ENCODE data around the gene RIOX2. TPM values are rescaled to one million over a fixed set of nuclear protein-coding genes. Genes with fewer than 3 reads are reported as not detected.

RIOX2 gene
- polyA plus RNA-seq, 3 donors = 15.3 to 18.7 (median 18.3) TPM

DNA sequence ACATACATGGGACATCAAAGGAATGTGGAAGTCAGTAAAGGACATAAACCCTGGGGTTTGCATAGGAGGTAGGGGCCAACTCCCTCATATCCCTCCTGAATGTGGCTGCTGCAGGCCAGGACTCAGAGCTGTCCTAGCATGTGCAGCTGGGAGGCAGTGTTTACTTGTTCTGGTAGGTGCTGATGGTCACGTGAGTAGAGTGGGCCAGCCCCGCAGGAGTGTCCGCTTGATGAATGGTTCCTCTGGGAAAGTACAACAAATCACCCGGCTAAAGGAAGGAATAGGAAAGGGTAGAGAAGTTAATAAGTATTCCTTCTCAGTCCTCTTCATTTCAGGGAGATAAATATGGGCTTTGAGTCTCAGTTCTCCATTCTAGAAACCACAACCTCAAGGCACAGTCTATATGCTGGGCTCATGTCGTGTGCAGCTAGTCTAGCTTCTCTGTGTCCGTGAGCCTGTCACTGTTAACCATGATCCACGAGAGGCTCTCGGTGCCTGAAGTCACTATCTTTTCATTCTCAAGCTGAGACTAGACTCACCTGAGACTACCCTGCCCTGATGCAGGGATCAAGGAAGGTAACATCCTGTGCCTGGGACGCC is 17.9 kb downstream of the RIOX2 start:
- no peak overlapping the region for H3K4me3 Mint-ChIP-seq
- no peak overlapping the region for H3K9ac ChIP-seq (ENCODE audit: insufficient read depth, low read length, poor library complexity, severe bottlenecking)
- peak overlapping the region; percentile 80 to 93 (median 89) for H3K27ac Mint-ChIP-seq
- H3K4me1 Mint-ChIP-seq = peaks cover 54% of the 10 kb centered on the region
- no peaks in the 10 kb centered on the region for H3K9me3 ChIP-seq (replicated peaks in 1 of 2; ENCODE audit: control insufficient read depth in 1 of 2, insufficient read depth in 1 of 2, low read length in 2 of 2)
- peaks cover 53 to 57% of the 10 kb centered on the region in 2 donors for H3K4me1 ChIP-seq (ENCODE audit: control insufficient read depth in 1 of 2, insufficient read depth in 2 of 2, low read length in 2 of 2)
- WGBS (ENCODE audit: insufficient coverage) = 15% methylated on average over 4 of the region's 9 CpGs
- no peak overlapping the region for H3K4me2 ChIP-seq (replicated peaks; ENCODE audit: extremely low read depth, low read length, poor library complexity, severe bottlenecking)
- peak; percentile 14 to 30 (median 19) for DNase-seq
- no peak for TF ChIP-seq CTCF (IDR thresholded peaks at IDR 0.05)
- H3K27ac ChIP-seq (ENCODE audit: low read depth in 1 of 2, low read length in 2 of 2) = peak overlapping the region; percentile 40 to 52
- H3K36me3 Mint-ChIP-seq = peaks cover 53 to 60% of the 10 kb centered on the region in 2 donors
- H3K27me3 Mint-ChIP-seq (ENCODE audit: low read depth in 3 of 3) = no peaks in the 10 kb centered on the region
- no peaks in the 10 kb centered on the region for H4K20me1 ChIP-seq (ENCODE audit: insufficient read depth, low read length)
- no peak overlapping the region for H3K4me3 ChIP-seq (replicated peaks in 1 of 3; ENCODE audit: low read depth in 2 of 3, low read length in 3 of 3)
- H2AFZ ChIP-seq (ENCODE audit: insufficient read depth, low read depth, low read length, poor library complexity, severe bottlenecking) = no peak overlapping the region
- H3K79me2 ChIP-seq (ENCODE audit: insufficient read depth, low read length) = no peaks in the 10 kb centered on the region
- intact Hi-C loops (cut with micrococcal nuclease) = no loop called here
- no peaks in the 10 kb centered on the region for H3K27me3 ChIP-seq (ENCODE audit: control insufficient read depth in 2 of 2, insufficient read depth in 2 of 2, low read length in 2 of 2)
- no peaks in the 10 kb centered on the region for H3K9me3 Mint-ChIP-seq
- peaks cover 25 to 47% of the 10 kb centered on the region in 2 donors for H3K36me3 ChIP-seq (replicated peaks in 1 of 2; ENCODE audit: control insufficient read depth in 1 of 2, insufficient read depth in 2 of 2, low read length in 2 of 2)

GRCh38 chr3:97952872-97953271 is 19.4 kb downstream of the RIOX2 start:
- intact Hi-C loops (cut with micrococcal nuclease) = no loop called here
- H3K4me3 Mint-ChIP-seq = no peak overlapping the region
- no peaks in the 10 kb centered on the region for H3K27me3 ChIP-seq (ENCODE audit: control insufficient read depth in 2 of 2, insufficient read depth in 2 of 2, low read length in 2 of 2)
- peak overlapping the region; percentile 37 to 94 for H3K27ac ChIP-seq (ENCODE audit: low read depth in 1 of 2, low read length in 2 of 2)
- peaks cover 43 to 46% of the 10 kb centered on the region in 2 donors for H3K4me1 ChIP-seq (ENCODE audit: control insufficient read depth in 1 of 2, insufficient read depth in 2 of 2, low read length in 2 of 2)
- H3K9ac ChIP-seq (ENCODE audit: insufficient read depth, low read length, poor library complexity, severe bottlenecking) = no peak overlapping the region
- no peaks in the 10 kb centered on the region for H3K79me2 ChIP-seq (ENCODE audit: insufficient read depth, low read length)
- H3K4me3 ChIP-seq (replicated peaks in 1 of 3; ENCODE audit: low read depth in 2 of 3, low read length in 3 of 3) = no peak overlapping the region
- H3K4me2 ChIP-seq (replicated peaks; ENCODE audit: extremely low read depth, low read length, poor library complexity, severe bottlenecking) = peak overlapping the region; percentile 9
- DNase-seq = peak; percentile 45 to 54 (median 51)
- WGBS (ENCODE audit: insufficient coverage) = no CpG with 5 or more reads among the region's 1 CpG
- H3K27ac Mint-ChIP-seq = peak overlapping the region; percentile 81 to 94 (median 90)
- no peak overlapping the region for H2AFZ ChIP-seq (ENCODE audit: insufficient read depth, low read depth, low read length, poor library complexity, severe bottlenecking)
- H3K9me3 Mint-ChIP-seq = no peaks in the 10 kb centered on the region
- no peaks in the 10 kb centered on the region for H3K9me3 ChIP-seq (replicated peaks in 1 of 2; ENCODE audit: control insufficient read depth in 1 of 2, insufficient read depth in 1 of 2, low read length in 2 of 2)
- no peak for TF ChIP-seq CTCF (IDR thresholded peaks at IDR 0.05)
- H3K4me1 Mint-ChIP-seq = peaks cover 44% of the 10 kb centered on the region
- no peaks in the 10 kb centered on the region for H3K27me3 Mint-ChIP-seq (ENCODE audit: low read depth in 3 of 3)
- no peaks in the 10 kb centered on the region for H4K20me1 ChIP-seq (ENCODE audit: insufficient read depth, low read length)
- H3K36me3 ChIP-seq (replicated peaks in 1 of 2; ENCODE audit: control insufficient read depth in 1 of 2, insufficient read depth in 2 of 2, low read length in 2 of 2) = peaks cover 32 to 50% of the 10 kb centered on the region in 2 donors
- peaks cover 58 to 63% of the 10 kb centered on the region in 2 donors for H3K36me3 Mint-ChIP-seq

Measured in CD14-positive monocyte (primary cell).